ENCODE data around the gene TMEM242.

GRCh38 chr6:157346373-157346772 is 23.1 kb upstream of the TMEM242 start:
- TF ChIP-seq EZH2 (IDR thresholded peaks at IDR 0.05; ENCODE audit: insufficient read depth, poor library complexity, severe bottlenecking) (no peak), EZH2phosphoT487 (IDR thresholded peaks at IDR 0.05; ENCODE audit: insufficient read depth, low read depth) (no peak)
